Measurements from ENCODE around the gene SLC26A5. TPM values are rescaled to one million over a fixed set of nuclear protein-coding genes. Genes with fewer than 3 reads are reported as not detected.

Gene SLC26A5
- total and polyA plus RNA-seq, 2 donors (not counting 3 experiments of a cell fraction or from before 2014, with no cell fraction given) = not detected

- H3K36me3 ChIP-seq (ENCODE audit: control insufficient read depth in 2 of 2, extremely low read depth in 1 of 2, insufficient read depth in 2 of 2, low read length in 2 of 2) = peaks cover 14 to 25% of the 10 kb centered on the region in 2 experiments
- POLR2A ChIA-PET = no interaction called here
Measured at GRCh38 chr7:103338864-103339263, 107.1 kb downstream of the SLC26A5 start.

More at GRCh38 chr7:103338864-103339263, 107.1 kb downstream of the SLC26A5 start:
- no peak overlapping the region for H3K4me3 ChIP-seq (replicated peaks in 1 of 3; ENCODE audit: insufficient read depth in 1 of 3, low read depth in 1 of 3, low read length in 3 of 3)
- DNase-seq (ENCODE audit: low read depth, low spot score) (no peak), FAIRE-seq (no peak)
- H2AFZ ChIP-seq (ENCODE audit: low read depth, low read length) = no peak overlapping the region
- H3K9me1 ChIP-seq (replicated peaks; ENCODE audit: control insufficient read depth, extremely low read depth, insufficient read depth, low read length) = no peaks in the 10 kb centered on the region
- TF ChIP-seq CTCF (IDR thresholded peaks at IDR 0.05; ENCODE audit: extremely low read depth in 1 of 2, insufficient read depth in 1 of 2, low read depth in 1 of 2, low read length in 2 of 2) = no peak
- no peak for TF ChIP-seq EZH2 (IDR thresholded peaks at IDR 0.05; ENCODE audit: borderline replicate concordance, low read depth, low read length, severe bottlenecking)
- no peak for TF ChIP-seq FOS (IDR thresholded peaks at IDR 0.05; ENCODE audit: borderline replicate concordance, insufficient read depth, low read length)
- no peak for TF ChIP-seq POLR2A (IDR thresholded peaks at IDR 0.05; ENCODE audit: low read depth, low read length)
- TF ChIP-seq GATA2 (IDR thresholded peaks at IDR 0.05; ENCODE audit: insufficient read depth, insufficient read length, low read depth, low read length) = no peak
- TF ChIP-seq, protein P1, sequence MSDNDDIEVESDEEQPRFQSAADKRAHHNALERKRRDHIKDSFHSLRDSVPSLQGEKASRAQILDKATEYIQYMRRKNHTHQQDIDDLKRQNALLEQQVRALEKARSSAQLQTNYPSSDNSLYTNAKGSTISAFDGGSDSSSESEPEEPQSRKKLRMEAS (IDR thresholded peaks at IDR 0.05; ENCODE audit: insufficient read depth, insufficient read length) = no peak
- no peak for TF ChIP-seq MYC (IDR thresholded peaks at IDR 0.05; ENCODE audit: low read depth, low read length)
- no peak for TF ChIP-seq JUN (IDR thresholded peaks at IDR 0.05; ENCODE audit: borderline replicate concordance, insufficient read depth, insufficient read length, low read depth)
- TF ChIP-seq POLR2AphosphoS5 (IDR thresholded peaks at IDR 0.05; ENCODE audit: insufficient read depth, low read depth, low read length) = no peak
- H3K4me2 ChIP-seq (ENCODE audit: insufficient read depth, low read length) = no peak overlapping the region
- H3K27me3 ChIP-seq (ENCODE audit: control insufficient read depth in 2 of 2, insufficient read depth in 2 of 2, low read length in 2 of 2) = no peaks in the 10 kb centered on the region
- BruUV-seq (replicated peaks) = no TSS peak
- H3K9ac ChIP-seq (replicated peaks; ENCODE audit: extremely low read depth, insufficient read depth, low read length) = no peak overlapping the region
- H3K4me1 ChIP-seq (ENCODE audit: control insufficient read depth, extremely low read depth, insufficient read depth, low read length) = peaks cover 7% of the 10 kb centered on the region
- CTCF ChIA-PET = no interaction called here
- H3K27ac ChIP-seq (ENCODE audit: insufficient read depth, low read depth, low read length) = no peak overlapping the region
- intact Hi-C loops (cut with micrococcal nuclease) (no loop called here), dilution Hi-C loops (cut with MboI; ENCODE audit: extremely low pct_ligation_motif_present, low sequenced_read_pairs) (no loop called here)
- no peaks in the 10 kb centered on the region for H3K9me3 ChIP-seq (replicated peaks; ENCODE audit: control insufficient read depth, insufficient read depth, low read length)
- H3K79me2 ChIP-seq (ENCODE audit: control insufficient read depth, insufficient read depth, low read length) = peaks cover 72% of the 10 kb centered on the region
- H4K20me1 ChIP-seq (replicated peaks; ENCODE audit: control insufficient read depth, extremely low read depth, insufficient read depth, low read length) = no peaks in the 10 kb centered on the region
